H9 (cell line): Measurements from ENCODE around the gene CCDC63. TPM values are rescaled to one million over a fixed set of nuclear protein-coding genes. Genes with fewer than 3 reads are reported as not detected.
A peak's percentile ranks its signal among the peaks of the same experiment; 100 is the strongest.

Experiments used
- DNase-seq: peaks from one replicate; pipeline ENCODE4 v3.0.0-alpha.2; 2017
- H2AFZ ChIP-seq: one replicate; pipeline ENCODE4 v1.6.1; 2013; ENCODE audit warnings: mild to moderate bottlenecking, low read length, control low read depth, moderate library complexity
- H2AK5ac ChIP-seq: 2 replicates; pipeline ENCODE4 v1.6.1; 2013; ENCODE audit warnings: low read length, control low read depth, mixed read lengths; ENCODE audit not compliant: insufficient read length
- H2BK120ac ChIP-seq: one replicate; pipeline ENCODE4 v1.6.1; 2013; ENCODE audit warnings: low read depth, mild to moderate bottlenecking, low read length, control low read depth, inconsistent platforms; ENCODE audit not compliant: poor library complexity, severe bottlenecking
- H2BK12ac ChIP-seq: 2 replicates; pipeline ENCODE4 v1.6.1; 2013; ENCODE audit warnings: low read length, control low read depth, mixed read lengths, low read depth; ENCODE audit not compliant: insufficient read length
- H2BK15ac ChIP-seq: 2 replicates; pipeline ENCODE4 v1.6.1; 2013; ENCODE audit warnings: low read depth, low read length, control low read depth
- H2BK20ac ChIP-seq: one replicate; pipeline ENCODE4 v1.6.1; 2013; ENCODE audit warnings: low read depth, mild to moderate bottlenecking, low read length, control low read depth, inconsistent platforms; ENCODE audit not compliant: poor library complexity, severe bottlenecking
- H2BK5ac ChIP-seq: 2 replicates; pipeline ENCODE4 v1.6.1; 2013; ENCODE audit warnings: low read length, control low read depth, mixed read lengths; ENCODE audit not compliant: insufficient read length
- H3K14ac ChIP-seq: 2 replicates; pipeline ENCODE4 v1.6.1; 2013; ENCODE audit warnings: low read length, control low read depth; ENCODE audit not compliant: insufficient read depth
- H3K18ac ChIP-seq: 2 replicates; pipeline ENCODE4 v1.6.1; 2013; ENCODE audit warnings: low read depth, mild to moderate bottlenecking, mixed read lengths, low read length, control low read depth; ENCODE audit not compliant: insufficient read length
- H3K23ac ChIP-seq: 2 replicates; pipeline ENCODE4 v1.6.1; 2013; ENCODE audit warnings: low read length, control low read depth, mixed read lengths, low read depth; ENCODE audit not compliant: insufficient read length
- H3K23me2 ChIP-seq: 2 replicates; pipeline ENCODE4 v1.6.1; 2013; ENCODE audit warnings: low read depth, mild to moderate bottlenecking, mixed read lengths, low read length, control low read depth; ENCODE audit not compliant: insufficient read length, poor library complexity, severe bottlenecking
- H3K27ac ChIP-seq: 2 replicates; pipeline ENCODE4 v1.5.1; 2013; ENCODE audit warnings: low read length, control low read depth, mixed read lengths, low read depth; ENCODE audit not compliant: insufficient read length
- H3K27me3 ChIP-seq: 2 replicates; pipeline ENCODE4 v1.6.1; 2013; ENCODE audit warnings: low read length, control low read depth, inconsistent platforms; ENCODE audit not compliant: insufficient read depth
- H3K4ac ChIP-seq: 2 replicates; pipeline ENCODE4 v1.6.1; 2013; ENCODE audit warnings: low read depth, mild to moderate bottlenecking, control low read depth, inconsistent platforms, low read length, moderate library complexity
- H3K4me1 ChIP-seq: 2 replicates; pipeline ENCODE4 v1.6.1; 2013; ENCODE audit warnings: low read length, control low read depth, inconsistent platforms; ENCODE audit not compliant: insufficient read depth
- H3K4me2 ChIP-seq: 2 replicates; pipeline ENCODE4 v1.6.1; 2013; ENCODE audit warnings: low read length, control low read depth, mixed read lengths; ENCODE audit not compliant: insufficient read length, insufficient read depth
- H3K56ac ChIP-seq: 2 replicates; pipeline ENCODE4 v1.6.1; 2013; ENCODE audit warnings: low read depth, mild to moderate bottlenecking, mixed read lengths, low read length, control low read depth; ENCODE audit not compliant: insufficient read length
- H3K79me1 ChIP-seq: 2 replicates; pipeline ENCODE4 v1.6.1; 2013; ENCODE audit warnings: low read depth, mild to moderate bottlenecking, moderate library complexity, low read length, control low read depth, inconsistent platforms; ENCODE audit not compliant: insufficient read depth, poor library complexity, severe bottlenecking
- H3K79me2 ChIP-seq: 2 replicates; pipeline ENCODE4 v1.6.1; 2013; ENCODE audit warnings: low read length, control low read depth, inconsistent platforms; ENCODE audit not compliant: insufficient read depth
- H3K9ac ChIP-seq: 2 replicates; pipeline ENCODE4 v1.6.1; 2013; ENCODE audit warnings: low read length, control low read depth, mixed read lengths; ENCODE audit not compliant: insufficient read length; ENCODE audit errors: extremely low read depth
- H3K9me3 ChIP-seq: one replicate; pipeline ENCODE4 v1.6.1; 2013; ENCODE audit warnings: low read depth, low read length, inconsistent platforms; ENCODE audit not compliant: control insufficient read depth
- H3T11ph ChIP-seq: one replicate; pipeline ENCODE4 v1.6.1; 2013; ENCODE audit warnings: mild to moderate bottlenecking, low read length, control low read depth, inconsistent platforms
- H4K20me1 ChIP-seq: one replicate; pipeline ENCODE4 v1.6.1; 2013; ENCODE audit not compliant: control insufficient read depth, insufficient read length, insufficient read depth
- H4K5ac ChIP-seq: 2 replicates; pipeline ENCODE4 v1.6.1; 2013; ENCODE audit warnings: low read depth, mild to moderate bottlenecking, mixed read lengths, low read length, control low read depth; ENCODE audit not compliant: insufficient read length
- H4K8ac ChIP-seq: replicated peaks from 2 replicates; pipeline ENCODE4 v1.6.1; 2013; ENCODE audit warnings: low read length, control low read depth, mixed read lengths, low read depth; ENCODE audit not compliant: insufficient read length
- H4K91ac ChIP-seq: 2 replicates; pipeline ENCODE4 v1.6.1; 2013; ENCODE audit warnings: low read depth, mild to moderate bottlenecking, moderate library complexity, mixed read lengths, low read length, control low read depth; ENCODE audit not compliant: insufficient read length
- H3K27ac Mint-ChIP-seq, 3 experiments: 2 replicates in 2 of 3; 3 replicates in 1 of 3; pipeline ENCODE4 v1.8.0; 2020 to 2021; ENCODE audit warnings: mixed read lengths in 3 of 3, mild to moderate bottlenecking in 1 of 3, moderate library complexity in 1 of 3
- H3K27me3 Mint-ChIP-seq: 2 replicates; pipeline ENCODE4 v1.8.0; 2021; ENCODE audit warnings: low read depth, mild to moderate bottlenecking, moderate library complexity, mixed read lengths
- H3K36me3 Mint-ChIP-seq, 3 experiments: 2 replicates in 2 of 3; 3 replicates in 1 of 3; pipeline ENCODE4 v1.8.0; 2020 to 2021; ENCODE audit warnings: low read depth in 3 of 3, mixed read lengths in 3 of 3; ENCODE audit not compliant: insufficient read depth in 1 of 3
- H3K4me1 Mint-ChIP-seq, 2 experiments: 2 replicates each; pipeline ENCODE4 v1.8.0; 2020; ENCODE audit warnings: mixed read lengths in 2 of 2
- H3K4me3 Mint-ChIP-seq, 2 experiments: 2 replicates in 1 of 2; 3 replicates in 1 of 2; pipeline ENCODE4 v1.8.0; 2020 to 2021; ENCODE audit warnings: mild to moderate bottlenecking in 2 of 2, mixed read lengths in 2 of 2, moderate library complexity in 1 of 2
- H3K9me3 Mint-ChIP-seq, 2 experiments: 2 replicates in 1 of 2; 3 replicates in 1 of 2; pipeline ENCODE4 v1.8.0; 2020; ENCODE audit warnings: mild to moderate bottlenecking in 2 of 2, mixed read lengths in 2 of 2, moderate library complexity in 1 of 2
- CTCF ChIP-seq: fragments of 200-600 bp; sonication (generic); conservative IDR thresholded peaks from 3 replicates; pipeline ENCODE4 v1.8.0; 2021; ENCODE audit warnings: antibody characterized with exemption, mild to moderate bottlenecking
- WGBS: extraction: QIAGEN DNeasy Blood & Tissue Kit; methylation state at CpG from one replicate; pipeline ENCODE4 v1.1.7; 2013; ENCODE audit warnings: missing lambda C conversion rate, low lambda C conversion rate, mixed read lengths; ENCODE audit not compliant: insufficient read length; ENCODE audit errors: extremely low coverage; 5-methylcytosine and 5-hydroxymethylcytosine counted together
- total RNA-seq: library from RNA; stranded (reverse); gene quantifications from 2 replicates; pipeline ENCODE4 v1.2.1, GENCODE V29; 2021

The CCDC63 gene
- total RNA-seq, 1 experiment from 2014 or later: 0.77 TPM

- Histone ChIP-seq H2BK15ac (no peak overlapping the region), H2AFZ (no peak overlapping the region), H2BK5ac (no peak overlapping the region), H3K23me2 (no peaks in the 10 kb centered on the region), H3K27ac (no peak overlapping the region), H3K14ac (no peak overlapping the region; the same call in 1 of the 2 replicates), H3K23ac (no peak overlapping the region), H4K91ac (no peak overlapping the region), H3K79me2 (no peaks in the 10 kb centered on the region), H3K27me3 (no peaks in the 10 kb centered on the region), H3K79me1 (no peaks in the 10 kb centered on the region), H3K9ac (no peak overlapping the region), H2BK120ac (no peak overlapping the region), H4K8ac (no peak overlapping the region), H2AK5ac (no peak overlapping the region), H3K4me2 (no peak overlapping the region), H3K18ac (no peak overlapping the region), H3K4me1 (peaks cover 3% of the 10 kb centered on the region; the same call in 1 of the 2 replicates), H3T11ph (no peak overlapping the region), H2BK20ac (no peak overlapping the region), H3K9me3 (no peaks in the 10 kb centered on the region), H4K20me1 (no peaks in the 10 kb centered on the region), H2BK12ac (no peak overlapping the region), H3K56ac (no peak overlapping the region), H4K5ac (no peak overlapping the region), H3K4ac (no peak overlapping the region)
- no peak for DNase-seq
- Mint-ChIP-seq H3K36me3 (0 out of 7 replicates have a peak, but pooled peaks cover 0 to 4% (median 0%) of the 10 kb centered on the region in 3 experiments), H3K27ac (peak overlapping the region in 2 of 3 experiments; percentile 31 to 57; a peak in 3 of 7 replicates), H3K27me3 (no peaks in the 10 kb centered on the region; the same call in 1 of the 2 replicates), H3K4me1 (peaks cover 41 to 48% of the 10 kb centered on the region in 2 experiments), H3K4me3 (no peak overlapping the region), H3K9me3 (no peaks in the 10 kb centered on the region; a peak in 2 of 5 replicates)
- WGBS: no CpG with 5 or more reads among the region's 7 CpGs
- no peak for TF ChIP-seq CTCF
Observed at GRCh38 chr12:110917961-110918360, 71.2 kb downstream of the CCDC63 start.
